ENCODE data around the gene STAG3.
"Not testable (repeated sequence)": the region's sequence is repeated elsewhere in the genome, so short reads cannot be mapped to it uniquely, and the experiment has no call there.

DNA sequence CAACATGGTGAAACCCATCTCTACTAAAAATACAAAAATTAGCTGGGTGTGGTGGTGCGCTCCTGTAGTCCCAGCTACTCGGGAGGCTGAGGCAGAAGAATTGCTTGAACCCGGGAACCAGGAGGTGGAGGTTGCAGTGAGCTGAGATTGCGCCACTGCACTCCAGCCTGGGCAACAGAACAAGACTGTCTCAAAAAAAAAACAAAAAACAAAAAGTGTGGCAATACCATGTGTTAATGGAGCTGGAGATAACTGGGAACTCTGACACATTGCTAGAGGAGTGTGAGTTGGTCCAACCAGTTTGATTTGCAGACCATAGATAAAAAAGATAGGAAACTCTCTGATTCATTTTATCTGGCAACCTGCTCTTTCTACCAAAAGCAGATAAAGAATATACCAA lies 31.4 kb upstream of the STAG3 start:
- TF ChIP-seq CTCF (IDR thresholded peaks at IDR 0.05; ENCODE audit: control extremely low read depth in 1 of 3, insufficient read depth in 1 of 3, low read depth in 1 of 3, low read length in 3 of 3); ZNF274 (IDR thresholded peaks at IDR 0.05; ENCODE audit: borderline replicate concordance, extremely low read depth, low read length); POLR2A (IDR thresholded peaks at IDR 0.05; ENCODE audit: control extremely low read depth in 1 of 2, low read depth in 2 of 2, low read length in 2 of 2); EP300 (IDR thresholded peaks at IDR 0.05; ENCODE audit: borderline replicate concordance in 1 of 2, low read depth in 2 of 2, low read length in 2 of 2); RAD21 (IDR thresholded peaks at IDR 0.05 in 1 of 2, conservative IDR thresholded peaks at IDR 0.05 in 1 of 2; ENCODE audit: low read depth in 2 of 2, low read length in 2 of 2); NANOG (IDR thresholded peaks at IDR 0.05; ENCODE audit: insufficient read depth, low read depth, low read length, poor library complexity, severe bottlenecking); NRF1 (IDR thresholded peaks at IDR 0.05; ENCODE audit: low read depth, low read length); RBBP5 (IDR thresholded peaks at IDR 0.05; ENCODE audit: borderline replicate concordance, low read depth, low read length); CREB1 (IDR thresholded peaks at IDR 0.05); SP1 (IDR thresholded peaks at IDR 0.05; ENCODE audit: low read depth, low read length): not testable (repeated sequence)

Measured in H1 (cell line).